ENCODE results near the gene TNFRSF13B.
"Not testable (repeated sequence)": the region's sequence is repeated elsewhere in the genome, so short reads cannot be mapped to it uniquely, and the experiment has no call there.

The TNFRSF13B gene

GRCh38 chr17:16903070-16903469, 68.8 kb downstream of the TNFRSF13B start:
- not testable (repeated sequence) for DNase-seq (ENCODE audit: low read depth, low spot score); H3K4me3 ChIP-seq (ENCODE audit: low read length)

- no peak overlapping the region for H3K4me3 ChIP-seq (ENCODE audit: low read length)
These were observed 71.5 kb downstream of the TNFRSF13B start for GRCh38 chr17:16900288-16900882.

GRCh38 chr17:16897211-16897896, 74.6 kb downstream of the TNFRSF13B start:
- DNase-seq (ENCODE audit: low read depth, low spot score); H3K4me3 ChIP-seq (ENCODE audit: low read length): not testable (repeated sequence)

More at GRCh38 chr17:16900288-16900882, 71.5 kb downstream of the TNFRSF13B start:
- DNase-seq (ENCODE audit: low read depth, low spot score), result no peak

GRCh38 chr17:16896235-16896634, 75.7 kb downstream of the TNFRSF13B start:
- DNase-seq (ENCODE audit: low read depth, low spot score), result not testable (repeated sequence)

GRCh38 chr17:16893527-16893926, 78.4 kb downstream of the TNFRSF13B start:
- not testable (repeated sequence) for H3K4me3 ChIP-seq (ENCODE audit: low read length)

More at GRCh38 chr17:16896235-16896634, 75.7 kb downstream of the TNFRSF13B start:
- not testable (repeated sequence) for H3K4me3 ChIP-seq (ENCODE audit: low read length)

GRCh38 chr17:16892876-16893454, 79.0 kb downstream of the TNFRSF13B start:
- not testable (repeated sequence) for DNase-seq (ENCODE audit: low read depth, low spot score)

More at GRCh38 chr17:16893527-16893926, 78.4 kb downstream of the TNFRSF13B start:
- not testable (repeated sequence) for DNase-seq (ENCODE audit: low read depth, low spot score)

GRCh38 chr17:16889088-16889465, 82.8 kb downstream of the TNFRSF13B start:
- no peak for DNase-seq (ENCODE audit: low read depth, low spot score)
- H3K4me3 ChIP-seq (ENCODE audit: low read length), result no peak overlapping the region

More at GRCh38 chr17:16892876-16893454, 79.0 kb downstream of the TNFRSF13B start:
- H3K4me3 ChIP-seq (ENCODE audit: low read length), result not testable (repeated sequence)

All from Jurkat, Clone E6-1 (cell line).